Measurements from ENCODE around the gene TRIM61. TPM values are rescaled to one million over a fixed set of nuclear protein-coding genes. Genes with fewer than 3 reads are reported as not detected.

TRIM61 gene
- total and polyA plus RNA-seq, 2 of the 4 experiments (the other 2 are of a cell fraction) = 1.5 to 4.7 TPM

GRCh38 chr4:164956766-164957643, 20.5 kb downstream of the TRIM61 start:
- Histone ChIP-seq H3K9me3 (ENCODE audit: control insufficient read depth, insufficient read depth, low read length) (no peaks in the 10 kb centered on the region), H2AFZ (replicated peaks; ENCODE audit: low read length, poor library complexity) (peak overlapping the region; percentile 97), H3K36me3 (ENCODE audit: control insufficient read depth, insufficient read depth, low read length) (no peaks in the 10 kb centered on the region), H4K20me1 (ENCODE audit: insufficient read depth, low read length) (no peaks in the 10 kb centered on the region), H2BK20ac (ENCODE audit: low read depth, low read length) (no peak overlapping the region), H2AK5ac (ENCODE audit: low read depth, low read length) (no peak overlapping the region), H3K4me3 (ENCODE audit: insufficient read depth, low read depth, low read length) (peak overlapping the region; percentile 93), H3K4me2 (ENCODE audit: low read depth, low read length) (peak overlapping the region; percentile 96), H3K79me1 (ENCODE audit: low read depth in 1 of 2, low read length in 2 of 2) (peaks cover 0 to 6% of the 10 kb centered on the region in 2 experiments; a peak in 1 of 4 replicates), H3K4me1 (ENCODE audit: control insufficient read depth, insufficient read depth, low read length) (no peaks in the 10 kb centered on the region), H3K4ac (ENCODE audit: low read depth, low read length) (peak overlapping the region; percentile 97), H3K9me1 (ENCODE audit: insufficient read depth, low read length) (no peaks in the 10 kb centered on the region), H3K18ac (ENCODE audit: low read depth, low read length) (peak overlapping the region; percentile 72), H3K9ac (ENCODE audit: low read depth, low read length) (peak overlapping the region; percentile 93), H2BK120ac (ENCODE audit: low read depth, low read length) (peak overlapping the region; percentile 74; the same call in 1 of the 2 replicates), H3K14ac (replicated peaks; ENCODE audit: low read depth, low read length) (peak overlapping the region; percentile 98), H4K5ac (ENCODE audit: low read depth, low read length) (peak overlapping the region; percentile 97), H3K27ac (ENCODE audit: insufficient read depth, low read length) (peak overlapping the region; percentile 75), H4K8ac (ENCODE audit: low read depth in 2 of 2, low read length in 2 of 2) (peak overlapping the region; percentile 90 to 98), H3K56ac (ENCODE audit: extremely low read depth, insufficient read depth, low read length) (peak overlapping the region; percentile 87; the same call in 1 of the 2 replicates), H2AK9ac (replicated peaks; ENCODE audit: low read depth, low read length, poor library complexity) (peak overlapping the region; percentile 70), H2BK5ac (ENCODE audit: low read depth, low read length, poor library complexity, severe bottlenecking) (peak overlapping the region; percentile 64), H4K91ac (ENCODE audit: insufficient read depth, low read depth, low read length) (peak overlapping the region; percentile 75), H2BK15ac (ENCODE audit: low read depth, low read length) (no peak overlapping the region), H3K27me3 (ENCODE audit: control insufficient read depth, insufficient read depth, low read length) (no peaks in the 10 kb centered on the region; the same call in 1 of the 2 replicates), H3K23ac (ENCODE audit: low read depth, low read length) (peak overlapping the region; percentile 97)
- POLR2A ChIA-PET (ENCODE audit: unreplicated experiment) = interaction anchor here (0.7 to 0.9 kb wide), 2 partner anchors 18 to 106 kb away, joined by 3 to 4 read pairs; no protein-coding TSS in a partner anchor
- ATAC-seq (ENCODE audit: low read depth) (peak; percentile 97), DNase-seq (peak; percentile 65)
- CTCF ChIA-PET = no interaction called here
- no peak for TF ChIP-seq MAFK (IDR thresholded peaks at IDR 0.05; ENCODE audit: low read depth, low read length)
- no peak for TF ChIP-seq NFE2L2 (IDR thresholded peaks at IDR 0.05; ENCODE audit: low read depth, low read length)
- no peak for TF ChIP-seq RFX5 (IDR thresholded peaks at IDR 0.05; ENCODE audit: low read depth, low read length)
- no peak for TF ChIP-seq FOS (IDR thresholded peaks at IDR 0.05; ENCODE audit: low read depth, low read length)
- TF ChIP-seq RAD21 (IDR thresholded peaks at IDR 0.05; ENCODE audit: low read length) = no peak
- no peak for TF ChIP-seq POLR2A (IDR thresholded peaks at IDR 0.05; ENCODE audit: low read depth, low read length)
- no peak for TF ChIP-seq MXI1 (IDR thresholded peaks at IDR 0.05; ENCODE audit: borderline replicate concordance, low read depth, low read length)
- TF ChIP-seq CTCF (conservative IDR thresholded peaks at IDR 0.05; ENCODE audit: low read depth, low read length) = no peak
- TF ChIP-seq CEBPB (IDR thresholded peaks at IDR 0.05; ENCODE audit: low read depth, low read length) = no peak
- no peak for TF ChIP-seq RCOR1 (IDR thresholded peaks at IDR 0.05; ENCODE audit: insufficient replicate concordance, low read length)
- no peak for TF ChIP-seq BHLHE40 (IDR thresholded peaks at IDR 0.05; ENCODE audit: low read depth, low read length)
- dilution Hi-C loops (cut with HindIII; ENCODE audit: low sequenced_read_pairs, unreplicated experiment) (no loop called here), in situ Hi-C loops (cut with MboI; ENCODE audit: low sequenced_read_pairs) (no loop called here), intact Hi-C loops (cut with micrococcal nuclease) (no loop called here)
- WGBS, 2 experiments (ENCODE audit: extremely low coverage in 2 of 2, insufficient read length in 1 of 2) = 3% methylated on average over 10 of the region's 46 CpGs; no CpG with 5 or more reads in 1 of the 2 experiments
- BruUV-seq (replicated peaks) = no TSS peak

Data from IMR-90 (cell line).